IMR-90 (cell line): Measurements from ENCODE around the gene SNX30. TPM values are rescaled to one million over a fixed set of nuclear protein-coding genes. Genes with fewer than 3 reads are reported as not detected.

Experiments used
- ATAC-seq: fragments of 200-7000 bp; cut with Tn5 transposase; 2 replicates; pipeline ENCODE4 v1.9.1; 2020; ENCODE audit warnings: low read depth, mild to moderate bottlenecking, moderate library complexity
- BruUV-seq: library from RNA; stranded (reverse); fragments of 400-500 nt; replicated peaks from 2 replicates; lab custom pipeline; 2021; lab: Mats Ljungman, UMichigan
- CTCF ChIA-PET: fragments of 300-600 bp; formaldehyde crosslinking; extraction: SDS; loops from one replicate; lab custom pipeline; 2021; ENCODE audit warnings: antibody characterized with exemption; lab: Yijun Ruan, JAX
- POLR2A ChIA-PET: fragments of 300-600 bp; sonication (Branson Sonifier 250); formaldehyde crosslinking; loops from one replicate; lab custom pipeline; 2022; ENCODE audit warnings: antibody characterized with exemption; ENCODE audit not compliant: unreplicated experiment; lab: Charles Lee
- DNase-seq: peaks from one replicate; pipeline ENCODE4 v3.0.0; 2013
- H2AFZ ChIP-seq: replicated peaks from 2 replicates; pipeline ENCODE3; 2013; ENCODE audit warnings: low read length, mild to moderate bottlenecking; ENCODE audit not compliant: poor library complexity
- H2AK5ac ChIP-seq: 2 replicates; pipeline ENCODE4 v1.6.1; 2013; ENCODE audit warnings: low read depth, low read length, inconsistent platforms
- H2AK9ac ChIP-seq: replicated peaks from 2 replicates; pipeline ENCODE3; 2013; ENCODE audit warnings: mild to moderate bottlenecking, low read depth, low read length, moderate library complexity; ENCODE audit not compliant: poor library complexity
- H2BK120ac ChIP-seq: 2 replicates; pipeline ENCODE4 v1.6.1; 2013; ENCODE audit warnings: low read depth, low read length, inconsistent platforms
- H2BK15ac ChIP-seq: 3 replicates; pipeline ENCODE4 v1.6.1; 2013; ENCODE audit warnings: low read depth, low read length, inconsistent platforms
- H2BK20ac ChIP-seq: 2 replicates; pipeline ENCODE4 v1.6.1; 2013; ENCODE audit warnings: low read depth, mild to moderate bottlenecking, inconsistent platforms, low read length, moderate library complexity
- H2BK5ac ChIP-seq: 2 replicates; pipeline ENCODE4 v1.6.1; 2013; ENCODE audit warnings: mild to moderate bottlenecking, low read depth, low read length, inconsistent platforms; ENCODE audit not compliant: poor library complexity, severe bottlenecking
- H3K14ac ChIP-seq: replicated peaks from 2 replicates; pipeline ENCODE4 v1.6.1; 2013; ENCODE audit warnings: low read depth, low read length, inconsistent platforms
- H3K18ac ChIP-seq: 2 replicates; pipeline ENCODE4 v1.6.1; 2013; ENCODE audit warnings: low read depth, low read length, control low read depth
- H3K23ac ChIP-seq: 2 replicates; pipeline ENCODE4 v1.6.1; 2013; ENCODE audit warnings: low read depth, low read length, inconsistent platforms
- H3K27ac ChIP-seq: 2 replicates; pipeline ENCODE4 v1.5.1; 2013; ENCODE audit warnings: mild to moderate bottlenecking, control low read depth, low read length; ENCODE audit not compliant: insufficient read depth
- H3K27me3 ChIP-seq: 2 replicates; pipeline ENCODE4 v1.6.1; 2013; ENCODE audit warnings: low read length; ENCODE audit not compliant: control insufficient read depth, insufficient read depth
- H3K36me3 ChIP-seq: 2 replicates; pipeline ENCODE4 v1.6.1; 2013; ENCODE audit warnings: low read length, mixed read lengths; ENCODE audit not compliant: control insufficient read depth, insufficient read depth
- H3K4ac ChIP-seq: 2 replicates; pipeline ENCODE4 v1.6.1; 2013; ENCODE audit warnings: low read depth, low read length, inconsistent platforms
- H3K4me1 ChIP-seq: 2 replicates; pipeline ENCODE4 v1.6.1; 2013; ENCODE audit warnings: low read length, mixed read lengths; ENCODE audit not compliant: control insufficient read depth, insufficient read depth
- H3K4me2 ChIP-seq: 2 replicates; pipeline ENCODE4 v1.6.1; 2013; ENCODE audit warnings: low read depth, mild to moderate bottlenecking, control low read depth, low read length, moderate library complexity
- H3K4me3 ChIP-seq: 2 replicates; pipeline ENCODE4 v1.5.1; 2013; ENCODE audit warnings: low read depth, mild to moderate bottlenecking, control low read depth, low read length, moderate library complexity; ENCODE audit not compliant: insufficient read depth
- H3K56ac ChIP-seq: 2 replicates; pipeline ENCODE4 v1.6.1; 2013; ENCODE audit warnings: low read length, inconsistent platforms; ENCODE audit not compliant: insufficient read depth; ENCODE audit errors: extremely low read depth
- H3K79me1 ChIP-seq, 2 experiments: 2 replicates each; pipeline ENCODE4 v1.6.1; 2013; ENCODE audit warnings: low read length in 2 of 2, inconsistent platforms in 1 of 2, low read depth in 1 of 2
- H3K9ac ChIP-seq: 2 replicates; pipeline ENCODE4 v1.6.1; 2013; ENCODE audit warnings: low read depth, low read length, control low read depth
- H3K9me1 ChIP-seq: 2 replicates; pipeline ENCODE4 v1.6.1; 2013; ENCODE audit warnings: low read length, inconsistent platforms; ENCODE audit not compliant: insufficient read depth
- H3K9me3 ChIP-seq: 2 replicates; pipeline ENCODE4 v1.6.1; 2013; ENCODE audit warnings: low read length; ENCODE audit not compliant: control insufficient read depth, insufficient read depth
- H4K20me1 ChIP-seq: 2 replicates; pipeline ENCODE4 v1.6.1; 2013; ENCODE audit warnings: low read length, inconsistent platforms; ENCODE audit not compliant: insufficient read depth
- H4K5ac ChIP-seq: 2 replicates; pipeline ENCODE4 v1.6.1; 2013; ENCODE audit warnings: mild to moderate bottlenecking, low read depth, low read length, control low read depth
- H4K8ac ChIP-seq, 2 experiments: 2 replicates each; pipeline ENCODE4 v1.6.1; 2013; ENCODE audit warnings: low read depth in 2 of 2, low read length in 2 of 2, control low read depth in 1 of 2, inconsistent platforms in 1 of 2
- H4K91ac ChIP-seq: 2 replicates; pipeline ENCODE4 v1.6.1; 2013; ENCODE audit warnings: low read depth, low read length, inconsistent platforms; ENCODE audit not compliant: insufficient read depth
- CTCF ChIP-seq: conservative IDR thresholded peaks from 2 replicates; pipeline ENCODE4 v1.5.1; 2012; ENCODE audit warnings: mild to moderate bottlenecking, low read depth, low read length, improper control_type of control experiment
- ELK1 ChIP-seq: fragments of 150-350 bp; IDR thresholded peaks from 2 replicates; pipeline ENCODE4 v1.6.1; 2016; ENCODE audit warnings: low read depth, mild to moderate bottlenecking, low read length, moderate library complexity, borderline replicate concordance
- RCOR1 ChIP-seq: IDR thresholded peaks from 2 replicates; pipeline ENCODE4 v1.6.1; 2012; ENCODE audit warnings: mild to moderate bottlenecking, low read length, improper control_type of control experiment; ENCODE audit not compliant: insufficient replicate concordance
- WGBS, 2 experiments: methylation state at CpG; one replicate each; pipeline versions ENCODE4 v1.1.5 to v1.1.7; 2013; ENCODE audit warnings: missing lambda C conversion rate in 2 of 2; ENCODE audit not compliant: insufficient read length in 1 of 2; ENCODE audit errors: extremely low coverage in 2 of 2; 5-methylcytosine and 5-hydroxymethylcytosine counted together
- dilution Hi-C: fragments of 300-500 bp; cut with HindIII; formaldehyde crosslinking; loops from one replicate; pipeline ENCODE4 v1.14.3; 2018; ENCODE audit warnings: low sequenced_read_pairs; ENCODE audit not compliant: unreplicated experiment
- in situ Hi-C: fragments of 300-500 bp; cut with MboI; formaldehyde crosslinking; loops from 3 replicates; pipeline ENCODE4 v1.14.3; 2019; ENCODE audit warnings: low sequenced_read_pairs, inconsistent platforms, mixed read lengths
- intact Hi-C: fragments of 100-400 bp; cut with micrococcal nuclease; formaldehyde crosslinking; loops from 2 replicates; pipeline ENCODE4 v1.10.0; 2022
- polyA plus RNA-seq, 3 experiments: library from polyadenylated mRNA; depleted of rRNA; stranded (reverse); fragments of >200 nt; gene quantifications; 2 replicates each; pipeline ENCODE4 v1.2.3, GENCODE V29; 2012; ENCODE audit warnings: low replicate concordance in 1 of 3
- total RNA-seq: library from RNA; depleted of rRNA; stranded (reverse); fragments of >200 nt; gene quantifications from 2 replicates; pipeline ENCODE4 v1.2.3, GENCODE V29; 2012

SNX30 gene
- total and polyA plus RNA-seq, 2 of the 4 experiments (the other 2 are of a cell fraction): 8.0 to 18.8 TPM

GRCh38 chr9:112750016-112750763, at the start of gene SNX30 (continued):
- no peak for TF ChIP-seq ELK1

- no peak overlapping the region for H2BK120ac ChIP-seq
- peaks cover 20% of the 10 kb centered on the region in 2 experiments for H3K79me1 ChIP-seq
- H3K4me1 ChIP-seq: no peaks in the 10 kb centered on the region
- H2BK5ac ChIP-seq: no peak overlapping the region
- H2AK9ac ChIP-seq: no peak overlapping the region
- no peak overlapping the region for H3K23ac ChIP-seq
- no peak overlapping the region for H3K9ac ChIP-seq
- H3K18ac ChIP-seq: no peak overlapping the region
- no peak overlapping the region for H3K56ac ChIP-seq
- H4K91ac ChIP-seq: no peak overlapping the region
- no peak overlapping the region for H3K27ac ChIP-seq
- no CpG with 5 or more reads among the region's 2 CpGs for WGBS, 2 experiments
- H2BK20ac ChIP-seq: no peak overlapping the region
- intact Hi-C loops: no loop called here
- ChIA-PET CTCF (interaction anchor here (0.7 kb wide), 1 partner anchor 34 kb away, joined by 5 read pairs; no protein-coding TSS in a partner anchor), POLR2A (no interaction called here)
- no peak overlapping the region for H3K4ac ChIP-seq
- H4K5ac ChIP-seq: no peak overlapping the region
- no peak overlapping the region for H3K4me2 ChIP-seq
- no TSS peak for BruUV-seq
- no peak overlapping the region for H3K4me3 ChIP-seq
- no peaks in the 10 kb centered on the region for H3K27me3 ChIP-seq
- H4K20me1 ChIP-seq: no peaks in the 10 kb centered on the region; the same call in 1 of the 2 replicates
- H3K9me3 ChIP-seq: no peaks in the 10 kb centered on the region
- 0 out of 2 replicates have a peak, but pooled peaks cover 3% of the 10 kb centered on the region for H3K9me1 ChIP-seq
- TF ChIP-seq CTCF (no peak), RCOR1 (no peak)
- no peaks in the 10 kb centered on the region; the same call in 1 of the 2 replicates for H3K36me3 ChIP-seq
- no peak overlapping the region for H2BK15ac ChIP-seq
- no peak overlapping the region for H4K8ac ChIP-seq
- dilution Hi-C loops: no loop called here
- H3K14ac ChIP-seq: no peak overlapping the region
- H2AFZ ChIP-seq: no peak overlapping the region
- no peak for ATAC-seq
- in situ Hi-C loops: loop anchor here (25.0 kb wide), 2 partner anchors 616 to 941 kb away; no protein-coding TSS in a partner anchor
- no peak overlapping the region for H2AK5ac ChIP-seq
- DNase-seq: no peak
Observed at GRCh38 chr9:112703304-112703703, 47.3 kb upstream of the SNX30 start.
